Thyroid gland (tissue), 4 donors: Measurements from ENCODE around the gene DOCK3.

Source experiments
- CTCF ChIP-seq, 6 experiments: fragments of 200-600 bp in 3 of 6; fragments of 450-650 bp in 3 of 6; sonication (generic) in 3 of 6; IDR thresholded peaks; one replicate each; pipeline ENCODE4 v1.5.1; 2016 to 2019; ENCODE audit warnings: antibody characterized with exemption in 6 of 6, mild to moderate bottlenecking in 2 of 6, inconsistent platforms in 1 of 6, moderate library complexity in 1 of 6
- POLR2A ChIP-seq, 2 donors: fragments of 450-650 bp; IDR thresholded peaks; one replicate each; pipeline ENCODE4 v1.6.1; 2017; ENCODE audit warnings: antibody characterized with exemption in 2 of 2, mild to moderate bottlenecking in 2 of 2, moderate library complexity in 1 of 2

- TF ChIP-seq CTCF (IDR thresholded peaks at IDR 0.05) (no peak), POLR2A (IDR thresholded peaks at IDR 0.05) (no peak)
Measured at GRCh38 chr3:51145811-51146585, 471.3 kb downstream of the DOCK3 start.
